ENCODE data around the gene SMC6. TPM values are rescaled to one million over a fixed set of nuclear protein-coding genes. Genes with fewer than 3 reads are reported as not detected.

The SMC6 gene
- total RNA-seq, 4 donors from 2014 or later, result 15.7 to 49.1 (median 36.2) TPM

DNA sequence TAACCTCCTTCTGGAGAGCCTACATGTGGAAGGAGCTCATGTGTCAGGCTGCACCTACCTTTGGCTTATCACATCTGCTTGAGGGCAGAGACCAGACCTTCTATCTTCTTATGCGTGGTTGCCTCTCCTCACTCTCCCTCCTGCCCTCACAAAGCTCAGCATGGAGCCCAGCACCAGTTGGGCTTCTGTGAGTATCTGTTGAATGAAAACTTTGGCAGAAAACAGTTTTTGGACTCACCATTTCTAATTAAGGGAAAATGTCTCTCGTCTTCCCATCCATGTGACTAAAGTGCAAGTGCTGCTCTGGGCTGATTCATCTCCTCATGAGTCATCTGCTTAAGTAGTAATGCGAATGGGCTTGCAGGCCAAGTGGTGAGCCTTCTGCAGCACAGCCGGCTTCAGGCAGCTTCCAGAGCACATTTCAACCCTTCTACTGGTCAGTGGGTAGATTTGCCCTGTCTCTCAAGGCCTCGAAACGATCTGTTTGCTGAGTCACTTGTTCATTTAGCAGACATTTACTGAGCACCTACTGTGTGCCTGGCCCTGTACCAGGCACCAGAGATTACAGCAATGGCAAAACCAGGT, 110.5 kb downstream of the SMC6 start:
- Histone ChIP-seq H3K27ac (peak overlapping the region in 1 of 4 donors; percentile 21), H3K4me3 (no peak overlapping the region), H3K4me1 (peaks cover 3 to 32% (median 22%) of the 10 kb centered on the region in 4 donors), H3K27me3 (no peaks in the 10 kb centered on the region), H3K36me3 (no peaks in the 10 kb centered on the region), H3K9me3 (no peaks in the 10 kb centered on the region)
- 74% methylated on average over 6 of the region's 6 CpGs; no CpG with 5 or more reads in 1 of the 2 donors for WGBS, 2 donors (ENCODE audit: low coverage in 1 of 2)
- intact Hi-C loops (cut with DNase I; ENCODE audit: low total_unique reads) (no loop called here), in situ Hi-C loops (cut with MboI; ENCODE audit: low pct_ligation_motif_present in 1 of 4, low pct_unique_long_range_greater_than_20kb in 1 of 4, low sequenced_read_pairs in 3 of 4) (no loop called here)
- no peak for DNase-seq
- TF ChIP-seq POLR2AphosphoS5 (IDR thresholded peaks at IDR 0.05) (peak in 1 of 3 donors; percentile 24), POLR2A (IDR thresholded peaks at IDR 0.05) (no peak)

DNA sequence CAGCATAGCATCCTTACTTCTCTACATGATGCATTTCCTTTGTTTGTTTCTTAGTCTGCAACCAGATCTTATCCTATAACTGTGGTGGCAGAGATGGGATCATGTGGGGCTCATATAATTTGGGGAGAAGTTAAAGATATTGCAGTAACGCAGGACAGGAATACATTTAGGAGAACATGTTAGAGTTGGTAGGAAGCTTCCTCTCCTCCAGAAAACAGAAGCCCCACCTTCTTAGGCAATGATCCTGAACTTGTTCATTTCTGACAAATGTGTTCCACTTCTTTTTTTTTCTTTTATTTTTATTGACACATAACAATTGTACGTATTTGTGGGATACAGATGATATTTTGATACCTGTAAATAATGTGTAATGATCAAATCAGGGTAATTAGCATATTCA, 113.2 kb downstream of the SMC6 start:
- Histone ChIP-seq H3K9me3 (no peaks in the 10 kb centered on the region), H3K27me3 (no peaks in the 10 kb centered on the region), H3K4me1 (peaks cover 0 to 9% (median 5%) of the 10 kb centered on the region in 4 donors), H3K36me3 (no peaks in the 10 kb centered on the region), H3K4me3 (no peak overlapping the region), H3K27ac (no peak overlapping the region)
- intact Hi-C loops (cut with DNase I; ENCODE audit: low total_unique reads) (no loop called here), in situ Hi-C loops (cut with MboI; ENCODE audit: low pct_ligation_motif_present in 1 of 4, low pct_unique_long_range_greater_than_20kb in 1 of 4, low sequenced_read_pairs in 3 of 4) (no loop called here)
- WGBS, 2 donors (ENCODE audit: low coverage in 1 of 2), result 96 to 100% methylated on average over 2 of the region's 2 CpGs
- DNase-seq, result no peak
- TF ChIP-seq POLR2AphosphoS5 (IDR thresholded peaks at IDR 0.05), result no peak
- no peak for TF ChIP-seq POLR2A (IDR thresholded peaks at IDR 0.05)
- no peak for TF ChIP-seq EP300 (IDR thresholded peaks at IDR 0.05; ENCODE audit: low read depth)
- TF ChIP-seq, protein P1, sequence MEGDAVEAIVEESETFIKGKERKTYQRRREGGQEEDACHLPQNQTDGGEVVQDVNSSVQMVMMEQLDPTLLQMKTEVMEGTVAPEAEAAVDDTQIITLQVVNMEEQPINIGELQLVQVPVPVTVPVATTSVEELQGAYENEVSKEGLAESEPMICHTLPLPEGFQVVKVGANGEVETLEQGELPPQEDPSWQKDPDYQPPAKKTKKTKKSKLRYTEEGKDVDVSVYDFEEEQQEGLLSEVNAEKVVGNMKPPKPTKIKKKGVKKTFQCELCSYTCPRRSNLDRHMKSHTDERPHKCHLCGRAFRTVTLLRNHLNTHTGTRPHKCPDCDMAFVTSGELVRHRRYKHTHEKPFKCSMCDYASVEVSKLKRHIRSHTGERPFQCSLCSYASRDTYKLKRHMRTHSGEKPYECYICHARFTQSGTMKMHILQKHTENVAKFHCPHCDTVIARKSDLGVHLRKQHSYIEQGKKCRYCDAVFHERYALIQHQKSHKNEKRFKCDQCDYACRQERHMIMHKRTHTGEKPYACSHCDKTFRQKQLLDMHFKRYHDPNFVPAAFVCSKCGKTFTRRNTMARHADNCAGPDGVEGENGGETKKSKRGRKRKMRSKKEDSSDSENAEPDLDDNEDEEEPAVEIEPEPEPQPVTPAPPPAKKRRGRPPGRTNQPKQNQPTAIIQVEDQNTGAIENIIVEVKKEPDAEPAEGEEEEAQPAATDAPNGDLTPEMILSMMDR (IDR thresholded peaks at IDR 0.05), result no peak

- in situ Hi-C loops (cut with MboI; ENCODE audit: low pct_ligation_motif_present in 1 of 4, low pct_unique_long_range_greater_than_20kb in 1 of 4, low sequenced_read_pairs in 3 of 4), result no loop called here
- WGBS, 2 donors (ENCODE audit: low coverage in 1 of 2), result 88 to 100% methylated on average over 1 to 7 of the region's 7 CpGs
- no peak for DNase-seq
Observed at GRCh38 chr2:17638196-17638743, 115.3 kb downstream of the SMC6 start.

GRCh38 chr2:17637131-17637906, 116.3 kb downstream of the SMC6 start:
- DNase-seq, result no peak
- no peaks in the 10 kb centered on the region for H3K36me3 ChIP-seq
- WGBS, 2 donors (ENCODE audit: low coverage in 1 of 2), result 76 to 100% methylated on average over 1 to 7 of the region's 8 CpGs
- intact Hi-C loops (cut with DNase I; ENCODE audit: low total_unique reads), result no loop called here
- H3K4me1 ChIP-seq, result no peaks in the 10 kb centered on the region
- no peak overlapping the region for H3K27ac ChIP-seq
- H3K9me3 ChIP-seq, result no peaks in the 10 kb centered on the region
- in situ Hi-C loops (cut with MboI; ENCODE audit: low pct_ligation_motif_present in 1 of 4, low pct_unique_long_range_greater_than_20kb in 1 of 4, low sequenced_read_pairs in 3 of 4), result no loop called here
- no peak overlapping the region for H3K4me3 ChIP-seq
- no peaks in the 10 kb centered on the region for H3K27me3 ChIP-seq
- TF ChIP-seq EP300 (IDR thresholded peaks at IDR 0.05; ENCODE audit: low read depth) (no peak), POLR2A (IDR thresholded peaks at IDR 0.05) (no peak), POLR2AphosphoS5 (IDR thresholded peaks at IDR 0.05) (no peak)
- TF ChIP-seq, protein P1 (IDR thresholded peaks at IDR 0.05), result no peak

More at GRCh38 chr2:17638196-17638743, 115.3 kb downstream of the SMC6 start:
- H3K9me3 ChIP-seq, result no peaks in the 10 kb centered on the region
- TF ChIP-seq EP300 (IDR thresholded peaks at IDR 0.05; ENCODE audit: low read depth), result no peak
- no peak for TF ChIP-seq POLR2AphosphoS5 (IDR thresholded peaks at IDR 0.05)
- TF ChIP-seq POLR2A (IDR thresholded peaks at IDR 0.05), result no peak
- TF ChIP-seq, protein P1 (IDR thresholded peaks at IDR 0.05), result no peak
- H3K27me3 ChIP-seq, result no peaks in the 10 kb centered on the region
- intact Hi-C loops (cut with DNase I; ENCODE audit: low total_unique reads), result no loop called here
- H3K27ac ChIP-seq, result no peak overlapping the region
- H3K36me3 ChIP-seq, result no peaks in the 10 kb centered on the region
- no peak overlapping the region for H3K4me3 ChIP-seq
- peaks cover 0 to 5% (median 0%) of the 10 kb centered on the region in 4 donors for H3K4me1 ChIP-seq

Data from transverse colon (tissue), 4 donors.